ENCODE results near the gene HGFAC. TPM values are rescaled to one million over a fixed set of nuclear protein-coding genes. Genes with fewer than 3 reads are reported as not detected.

Gene HGFAC
- total and polyA plus RNA-seq, 2 of the 13 experiments (the other 11 are each of a cell fraction or from before 2014, with no cell fraction given), result 8.5 to 63.6 TPM

- intact Hi-C loops (cut with micrococcal nuclease; ENCODE audit: unreplicated experiment) (no loop called here), in situ Hi-C loops (cut with HindIII; ENCODE audit: extremely low pct_ligation_motif_present, low pct_unique_long_range_greater_than_20kb) (no loop called here)
- ATAC-seq (no peak), FAIRE-seq (no peak), DNase-seq (ENCODE audit: low spot score) (no peak)
- ChIA-PET POLR2A (no interaction called here), CTCF (ENCODE audit: low intra/inter-chr PET ratio, low total read pairs) (no interaction called here)
- Histone ChIP-seq H3K27me3 (ENCODE audit: control insufficient read depth in 1 of 2, insufficient read depth in 2 of 2, low read length in 2 of 2) (no peaks in the 10 kb centered on the region), H3K4me2 (ENCODE audit: low read depth, low read length) (no peak overlapping the region), H3K27ac (ENCODE audit: extremely low read length, insufficient read depth, low read length) (no peak overlapping the region), H2AFZ (ENCODE audit: low read length) (no peak overlapping the region), H3K36me3 (replicated peaks in 1 of 2; ENCODE audit: control insufficient read depth in 1 of 2, insufficient read depth in 2 of 2, low read length in 2 of 2) (peaks cover 14 to 59% of the 10 kb centered on the region in 2 experiments; a peak in 4 of 5 replicates), H3K9me3 (ENCODE audit: low read length) (no peaks in the 10 kb centered on the region), H3K79me2 (ENCODE audit: insufficient read depth, low read length) (no peaks in the 10 kb centered on the region), H3K4me1 (ENCODE audit: insufficient read depth, low read length) (no peaks in the 10 kb centered on the region), H4K20me1 (ENCODE audit: insufficient read depth, low read length) (no peaks in the 10 kb centered on the region), H3K4me3 (replicated peaks in 1 of 3; ENCODE audit: insufficient read depth in 1 of 3, low read depth in 2 of 3, low read length in 3 of 3) (no peak overlapping the region), H3K9ac (ENCODE audit: insufficient read depth, low read depth, low read length) (no peak overlapping the region)
- TF ChIP-seq ZC3H13 (CRISPR knock-in tag; IDR thresholded peaks at IDR 0.05), result no peak
- no peak for TF ChIP-seq ZNF841 (CRISPR knock-in tag; IDR thresholded peaks at IDR 0.05; ENCODE audit: borderline replicate concordance)
- no peak for TF ChIP-seq FOXP1 (IDR thresholded peaks at IDR 0.05)
- TF ChIP-seq FOXP1 (CRISPR knock-in tag; IDR thresholded peaks at IDR 0.05), result no peak
- TF ChIP-seq TMF1 (CRISPR knock-in tag; IDR thresholded peaks at IDR 0.05; ENCODE audit: low read depth), result no peak
- no peak for TF ChIP-seq ZSCAN30 (CRISPR knock-in tag; IDR thresholded peaks at IDR 0.05)
- no peak for TF ChIP-seq SP4 (CRISPR knock-in tag; IDR thresholded peaks at IDR 0.05)
- no peak for TF ChIP-seq BHLHE40 (IDR thresholded peaks at IDR 0.05; ENCODE audit: low read length)
- no peak for TF ChIP-seq SP2 (CRISPR knock-in tag; IDR thresholded peaks at IDR 0.05)
- no peak for TF ChIP-seq DZIP1 (CRISPR knock-in tag; IDR thresholded peaks at IDR 0.05)
- no peak for TF ChIP-seq SUZ12 (IDR thresholded peaks at IDR 0.05; ENCODE audit: low read depth, low read length)
- no peak for TF ChIP-seq EHMT2 (IDR thresholded peaks at IDR 0.05; ENCODE audit: borderline replicate concordance, low read depth, low read length)
- no peak for TF ChIP-seq ZNF674 (CRISPR knock-in tag; IDR thresholded peaks at IDR 0.05; ENCODE audit: low read depth)
- no peak for TF ChIP-seq ZNF253 (CRISPR knock-in tag; IDR thresholded peaks at IDR 0.05; ENCODE audit: borderline replicate concordance)
- TF ChIP-seq ZNF24 (IDR thresholded peaks at IDR 0.05), result no peak
- no TSS peak for BruUV-seq (replicated peaks)
- 100% methylated on average over 2 of the region's 12 CpGs for WGBS (ENCODE audit: low lambda C conversion rate)
Measured at GRCh38 chr4:3421470-3421869, 20.3 kb upstream of the HGFAC start.

All from HepG2 (cell line).